ENCODE results near the gene POLE. TPM values are rescaled to one million over a fixed set of nuclear protein-coding genes. Genes with fewer than 3 reads are reported as not detected.

The POLE gene
- total and polyA plus RNA-seq, 2 of the 4 experiments (the other 2 are of a cell fraction): 17.2 to 20.7 TPM

GRCh38 chr12:132660996-132661395, 26.1 kb downstream of the POLE start:
- Histone ChIP-seq H3K4me1 (ENCODE audit: control insufficient read depth, insufficient read depth, low read length) (no peaks in the 10 kb centered on the region), H2BK120ac (ENCODE audit: low read depth, low read length) (no peak overlapping the region), H3K36me3 (ENCODE audit: control insufficient read depth, insufficient read depth, low read length) (peaks cover 56% of the 10 kb centered on the region), H4K8ac (ENCODE audit: low read depth in 2 of 2, low read length in 2 of 2) (no peak overlapping the region), H4K20me1 (ENCODE audit: insufficient read depth, low read length) (no peaks in the 10 kb centered on the region), H3K27ac (ENCODE audit: insufficient read depth, low read length) (no peak overlapping the region), H2AK9ac (replicated peaks; ENCODE audit: low read depth, low read length, poor library complexity) (no peak overlapping the region), H3K9me3 (ENCODE audit: control insufficient read depth, insufficient read depth, low read length) (no peaks in the 10 kb centered on the region), H3K23ac (ENCODE audit: low read depth, low read length) (no peak overlapping the region), H4K91ac (ENCODE audit: insufficient read depth, low read depth, low read length) (no peak overlapping the region), H3K4me2 (ENCODE audit: low read depth, low read length) (no peak overlapping the region), H3K4ac (ENCODE audit: low read depth, low read length) (no peak overlapping the region), H3K18ac (ENCODE audit: low read depth, low read length) (no peak overlapping the region), H2BK5ac (ENCODE audit: low read depth, low read length, poor library complexity, severe bottlenecking) (no peak overlapping the region), H2AFZ (replicated peaks; ENCODE audit: low read length, poor library complexity) (no peak overlapping the region), H2BK20ac (ENCODE audit: low read depth, low read length) (no peak overlapping the region), H4K5ac (ENCODE audit: low read depth, low read length) (no peak overlapping the region), H3K27me3 (ENCODE audit: control insufficient read depth, insufficient read depth, low read length) (no peaks in the 10 kb centered on the region), H3K56ac (ENCODE audit: extremely low read depth, insufficient read depth, low read length) (no peak overlapping the region), H3K9ac (ENCODE audit: low read depth, low read length) (no peak overlapping the region), H2AK5ac (ENCODE audit: low read depth, low read length) (no peak overlapping the region), H3K9me1 (ENCODE audit: insufficient read depth, low read length) (peaks cover 5% of the 10 kb centered on the region), H2BK15ac (ENCODE audit: low read depth, low read length) (no peak overlapping the region), H3K4me3 (ENCODE audit: insufficient read depth, low read depth, low read length) (no peak overlapping the region), H3K14ac (replicated peaks; ENCODE audit: low read depth, low read length) (no peak overlapping the region), H3K79me1 (ENCODE audit: low read depth in 1 of 2, low read length in 2 of 2) (no peaks in the 10 kb centered on the region)
- 82% methylated on average over 7 of the region's 11 CpGs; no CpG with 5 or more reads in 1 of the 2 experiments for WGBS, 2 experiments (ENCODE audit: extremely low coverage in 2 of 2, insufficient read length in 1 of 2)
- TF ChIP-seq RCOR1 (IDR thresholded peaks at IDR 0.05; ENCODE audit: insufficient replicate concordance, low read length) (no peak), FOS (IDR thresholded peaks at IDR 0.05; ENCODE audit: low read depth, low read length) (no peak), CTCF (conservative IDR thresholded peaks at IDR 0.05; ENCODE audit: low read depth, low read length) (no peak), NFE2L2 (IDR thresholded peaks at IDR 0.05; ENCODE audit: low read depth, low read length) (no peak), CHD1 (IDR thresholded peaks at IDR 0.05; ENCODE audit: low read depth, low read length) (no peak), SMC3 (IDR thresholded peaks at IDR 0.05; ENCODE audit: low read depth, low read length) (no peak), ELK1 (IDR thresholded peaks at IDR 0.05; ENCODE audit: borderline replicate concordance, low read depth, low read length) (no peak), MAFK (IDR thresholded peaks at IDR 0.05; ENCODE audit: low read depth, low read length) (no peak), USF2 (IDR thresholded peaks at IDR 0.05; ENCODE audit: low read depth, low read length) (no peak), RAD21 (IDR thresholded peaks at IDR 0.05; ENCODE audit: low read length) (no peak), POLR2A (IDR thresholded peaks at IDR 0.05; ENCODE audit: low read depth, low read length) (no peak), MXI1 (IDR thresholded peaks at IDR 0.05; ENCODE audit: borderline replicate concordance, low read depth, low read length) (no peak), MAZ (IDR thresholded peaks at IDR 0.05; ENCODE audit: borderline replicate concordance, low read depth, low read length) (no peak), CEBPB (IDR thresholded peaks at IDR 0.05; ENCODE audit: low read depth, low read length) (no peak), BHLHE40 (IDR thresholded peaks at IDR 0.05; ENCODE audit: low read depth, low read length) (no peak)
- dilution Hi-C loops (cut with HindIII; ENCODE audit: low sequenced_read_pairs, unreplicated experiment): no loop called here
- intact Hi-C loops (cut with micrococcal nuclease): no loop called here
- ChIA-PET POLR2A (ENCODE audit: unreplicated experiment) (no interaction called here), CTCF (no interaction called here)
- no peak for ATAC-seq (ENCODE audit: low read depth)
- DNase-seq: no peak
- in situ Hi-C loops (cut with MboI; ENCODE audit: low sequenced_read_pairs): no loop called here
- no TSS peak for BruUV-seq (replicated peaks)

Measured in IMR-90 (cell line).